DND-41 (cell line): ENCODE measurements around the gene JAZF1.

Experiments
- ATAC-seq: fragments of 200-7000 bp; cut with Tn5 transposase; 3 replicates; pipeline ENCODE4 v1.9.1; 2021; ENCODE audit warnings: low read depth; ENCODE audit not compliant: insufficient read depth
- DNase-seq: peaks from one replicate; pipeline ENCODE4 v3.0.0-alpha.2; 2020
- H2AFZ ChIP-seq: 2 replicates; pipeline ENCODE4 v1.6.0; 2012; ENCODE audit warnings: low read depth, low read length
- H3K27ac ChIP-seq: 2 replicates; pipeline ENCODE4 v1.5.1; 2012; ENCODE audit warnings: low read length, inconsistent platforms
- H3K27me3 ChIP-seq: fragments of 200-600 bp; sonication (generic); 2 replicates; pipeline ENCODE4 v1.6.0; 2012; ENCODE audit warnings: low read length, mild to moderate bottlenecking, inconsistent platforms; ENCODE audit not compliant: insufficient read depth, poor library complexity
- H3K36me3 ChIP-seq: 2 replicates; pipeline ENCODE4 v1.5.1; 2012; ENCODE audit warnings: low read length, inconsistent platforms; ENCODE audit not compliant: insufficient read depth
- H3K4me1 ChIP-seq: 2 replicates; pipeline ENCODE4 v1.5.1; 2012; ENCODE audit warnings: mild to moderate bottlenecking, low read length; ENCODE audit not compliant: insufficient read depth
- H3K4me2 ChIP-seq: 2 replicates; pipeline ENCODE4 v1.6.0; 2012; ENCODE audit warnings: mild to moderate bottlenecking, moderate library complexity, low read length, inconsistent platforms; ENCODE audit not compliant: insufficient read depth
- H3K4me3 ChIP-seq, 2 experiments: fragments of 200-600 bp in 1 of 2; shearing (Covaris generic) in 1 of 2; 2 replicates each; pipeline ENCODE4 v1.5.1; 2012 to 2016; ENCODE audit warnings: inconsistent platforms in 2 of 2, low read length in 2 of 2, mild to moderate bottlenecking in 2 of 2, low read depth in 1 of 2, moderate library complexity in 1 of 2
- H3K79me2 ChIP-seq: 2 replicates; pipeline ENCODE4 v1.6.0; 2012; ENCODE audit warnings: low read length, inconsistent platforms; ENCODE audit not compliant: insufficient read depth
- H3K9ac ChIP-seq: 2 replicates; pipeline ENCODE4 v1.6.0; 2012; ENCODE audit warnings: low read depth, mild to moderate bottlenecking, inconsistent platforms, low read length, moderate library complexity
- H3K9me3 ChIP-seq: 2 replicates; pipeline ENCODE4 v1.5.1; 2012; ENCODE audit warnings: low read length, moderate library complexity, mild to moderate bottlenecking, inconsistent platforms; ENCODE audit not compliant: insufficient read depth, severe bottlenecking
- H4K20me1 ChIP-seq: 2 replicates; pipeline ENCODE4 v1.6.0; 2012; ENCODE audit warnings: low read length; ENCODE audit not compliant: insufficient read depth
- CTCF ChIP-seq: IDR thresholded peaks from 2 replicates; pipeline ENCODE4 v1.5.1; 2012; ENCODE audit warnings: borderline replicate concordance, low read length, moderate library complexity, mild to moderate bottlenecking; ENCODE audit not compliant: poor library complexity, severe bottlenecking; ENCODE audit errors: extremely low read depth
- EZH2 ChIP-seq: IDR thresholded peaks from 3 replicates; pipeline ENCODE4 v1.6.1; 2012; ENCODE audit warnings: borderline replicate concordance, low read depth, mild to moderate bottlenecking, moderate library complexity, low read length, inconsistent platforms; ENCODE audit not compliant: severe bottlenecking

The JAZF1 gene

GRCh38 chr7:27901028-27901760 is 279.4 kb downstream of the JAZF1 start:
- Histone ChIP-seq H3K4me2 (peak overlapping the region; percentile 62), H3K79me2 (no peaks in the 10 kb centered on the region), H3K9ac (peak overlapping the region; percentile 46), H4K20me1 (no peaks in the 10 kb centered on the region), H3K4me1 (peaks cover 37% of the 10 kb centered on the region), H2AFZ (peak overlapping the region; percentile 56), H3K4me3 (peak overlapping the region; percentile 8 to 45; a peak in 3 of 4 replicates), H3K36me3 (no peaks in the 10 kb centered on the region), H3K27me3 (no peaks in the 10 kb centered on the region), H3K27ac (peak overlapping the region; percentile 79), H3K9me3 (no peaks in the 10 kb centered on the region)
- TF ChIP-seq CTCF (peak; percentile 31), EZH2 (no peak)
- peak; percentile 44 for DNase-seq
- ATAC-seq: peak; percentile 78

GRCh38 chr7:27900006-27900405 is 280.6 kb downstream of the JAZF1 start:
- Histone ChIP-seq H3K9ac (peak overlapping the region; percentile 46), H3K4me2 (peak overlapping the region; percentile 62), H3K27ac (peak overlapping the region; percentile 79), H4K20me1 (no peaks in the 10 kb centered on the region), H3K27me3 (no peaks in the 10 kb centered on the region), H3K36me3 (no peaks in the 10 kb centered on the region), H3K4me3 (no peak overlapping the region), H3K4me1 (peaks cover 49% of the 10 kb centered on the region), H3K9me3 (no peaks in the 10 kb centered on the region), H2AFZ (peak overlapping the region; percentile 66; the same call in 1 of the 2 replicates), H3K79me2 (no peaks in the 10 kb centered on the region)
- DNase-seq (no peak), ATAC-seq (0 out of 3 replicates have a peak, but pooled peaks have one; percentile 21)
- TF ChIP-seq EZH2 (no peak), CTCF (no peak)

GRCh38 chr7:27899601-27900000 is 281.0 kb downstream of the JAZF1 start:
- peak; percentile 15 for DNase-seq
- H3K4me1 ChIP-seq: peaks cover 52% of the 10 kb centered on the region
- ATAC-seq: peak; percentile 27; the same call in 2 of the 3 replicates
- no peaks in the 10 kb centered on the region for H3K27me3 ChIP-seq
- H3K4me3 ChIP-seq: no peak overlapping the region
- H3K79me2 ChIP-seq: no peaks in the 10 kb centered on the region
- H3K4me2 ChIP-seq: peak overlapping the region; percentile 62
- H2AFZ ChIP-seq: peak overlapping the region; percentile 66; the same call in 1 of the 2 replicates
- no peaks in the 10 kb centered on the region for H3K9me3 ChIP-seq
- TF ChIP-seq CTCF (no peak), EZH2 (no peak)
- no peaks in the 10 kb centered on the region for H3K36me3 ChIP-seq
- no peaks in the 10 kb centered on the region for H4K20me1 ChIP-seq
- peak overlapping the region; percentile 46 for H3K9ac ChIP-seq
- H3K27ac ChIP-seq: peak overlapping the region; percentile 79

- H3K4me2 ChIP-seq: no peak overlapping the region
- ATAC-seq: no peak
- H2AFZ ChIP-seq: no peak overlapping the region
- no peak overlapping the region for H3K9ac ChIP-seq
- H3K36me3 ChIP-seq: no peaks in the 10 kb centered on the region
- no peaks in the 10 kb centered on the region for H3K27me3 ChIP-seq
- H3K4me1 ChIP-seq: peaks cover 52% of the 10 kb centered on the region
- no peak overlapping the region for H3K4me3 ChIP-seq
- no peak for TF ChIP-seq EZH2
- no peak for TF ChIP-seq CTCF
- H4K20me1 ChIP-seq: no peaks in the 10 kb centered on the region
- H3K79me2 ChIP-seq: no peaks in the 10 kb centered on the region
- no peak overlapping the region for H3K27ac ChIP-seq
- DNase-seq: no peak
- no peaks in the 10 kb centered on the region for H3K9me3 ChIP-seq
Observed at GRCh38 chr7:27897441-27897847, 283.2 kb downstream of the JAZF1 start.
